Measurements from ENCODE around the gene SLC27A6. TPM values are rescaled to one million over a fixed set of nuclear protein-coding genes. Genes with fewer than 3 reads are reported as not detected.

SLC27A6 gene
- total and polyA plus RNA-seq, 7 donors: 0.08 to 0.44 (median 0.18) TPM; not detected in 1

- no peaks in the 10 kb centered on the region for H3K36me3 ChIP-seq (ENCODE audit: insufficient read depth in 1 of 2, low read depth in 1 of 2)
- 81 to 87% (median 84%) methylated on average over 9 of the region's 9 CpGs for WGBS, 3 donors
- no peak overlapping the region for H3K4me3 ChIP-seq
- DNase-seq (no peak), ATAC-seq (no peak)
- H3K9me3 ChIP-seq: no peaks in the 10 kb centered on the region
- H3K4me1 ChIP-seq: no peaks in the 10 kb centered on the region
- intact Hi-C loops (cut with DNase I): no loop called here
- no peak overlapping the region for H3K27ac ChIP-seq
- no peaks in the 10 kb centered on the region for H3K27me3 ChIP-seq (ENCODE audit: insufficient read depth in 3 of 3, low read length in 2 of 3)
- no peak for TF ChIP-seq CTCF (IDR thresholded peaks at IDR 0.05)
Measured at GRCh38 chr5:128973244-128973643, 8.0 kb downstream of the SLC27A6 start.

GRCh38 chr5:128974567-128974966 lies 9.3 kb downstream of the SLC27A6 start:
- no peak overlapping the region for H3K27ac ChIP-seq
- H3K4me1 ChIP-seq: no peaks in the 10 kb centered on the region
- H3K36me3 ChIP-seq (ENCODE audit: insufficient read depth in 1 of 2, low read depth in 1 of 2): no peaks in the 10 kb centered on the region
- ATAC-seq (no peak), DNase-seq (no peak)
- no peaks in the 10 kb centered on the region for H3K9me3 ChIP-seq
- no peak overlapping the region for H3K4me3 ChIP-seq
- WGBS, 3 donors: 33 to 64% (median 43%) methylated on average over 1 of the region's 1 CpG
- H3K27me3 ChIP-seq (ENCODE audit: insufficient read depth in 3 of 3, low read length in 2 of 3): no peaks in the 10 kb centered on the region
- intact Hi-C loops (cut with DNase I): no loop called here
- TF ChIP-seq CTCF (IDR thresholded peaks at IDR 0.05): no peak

- no peaks in the 10 kb centered on the region for H3K9me3 ChIP-seq
- H3K36me3 ChIP-seq (ENCODE audit: insufficient read depth in 1 of 2, low read depth in 1 of 2): no peaks in the 10 kb centered on the region
- DNase-seq: no peak
- no peak overlapping the region for H3K27ac ChIP-seq
- WGBS, 3 donors: 41 to 52% (median 47%) methylated on average over 1 of the region's 1 CpG
- no peaks in the 10 kb centered on the region for H3K4me1 ChIP-seq
- H3K4me3 ChIP-seq: no peak overlapping the region
- ATAC-seq: no peak
- no peaks in the 10 kb centered on the region for H3K27me3 ChIP-seq (ENCODE audit: insufficient read depth in 3 of 3, low read length in 2 of 3)
- TF ChIP-seq CTCF (IDR thresholded peaks at IDR 0.05): no peak
- intact Hi-C loops (cut with DNase I): no loop called here
Measured at GRCh38 chr5:128979761-128980160, 14.5 kb downstream of the SLC27A6 start.

GRCh38 chr5:128980917-128981316 lies 15.6 kb downstream of the SLC27A6 start:
- Histone ChIP-seq H3K27ac (no peak overlapping the region), H3K4me1 (no peaks in the 10 kb centered on the region), H3K9me3 (no peaks in the 10 kb centered on the region), H3K4me3 (no peak overlapping the region), H3K36me3 (ENCODE audit: insufficient read depth in 1 of 2, low read depth in 1 of 2) (no peaks in the 10 kb centered on the region), H3K27me3 (ENCODE audit: insufficient read depth in 3 of 3, low read length in 2 of 3) (no peaks in the 10 kb centered on the region)
- ATAC-seq (no peak), DNase-seq (no peak)
- WGBS, 3 donors: 71 to 81% (median 79%) methylated on average over 3 of the region's 3 CpGs
- TF ChIP-seq CTCF (IDR thresholded peaks at IDR 0.05): no peak
- intact Hi-C loops (cut with DNase I): no loop called here

DNA sequence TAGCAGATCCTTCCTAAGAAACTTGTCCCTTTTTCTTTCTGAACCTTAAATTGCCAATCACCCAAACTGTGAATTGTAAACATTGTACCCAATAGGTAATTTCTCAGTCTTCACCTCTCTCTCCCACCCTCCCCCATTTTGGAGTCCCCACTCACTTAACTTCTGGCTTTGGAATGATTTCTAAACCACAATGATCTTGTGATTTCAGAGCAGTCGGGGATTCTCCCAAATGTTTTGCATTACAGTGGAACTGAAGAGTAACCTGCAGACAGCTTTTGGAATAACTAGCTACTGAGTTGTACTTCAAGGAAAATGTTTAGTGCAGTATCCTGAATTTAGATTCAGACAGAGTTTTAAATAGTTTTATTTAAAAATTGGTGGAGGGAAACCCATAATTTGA lies 19.2 kb downstream of the SLC27A6 start:
- WGBS, 3 donors: 44 to 68% (median 52%) methylated on average over 1 of the region's 1 CpG
- no peaks in the 10 kb centered on the region for H3K9me3 ChIP-seq
- no peaks in the 10 kb centered on the region for H3K36me3 ChIP-seq (ENCODE audit: insufficient read depth in 1 of 2, low read depth in 1 of 2)
- no peaks in the 10 kb centered on the region for H3K27me3 ChIP-seq (ENCODE audit: insufficient read depth in 3 of 3, low read length in 2 of 3)
- ATAC-seq (no peak), DNase-seq (no peak)
- no peak for TF ChIP-seq CTCF (IDR thresholded peaks at IDR 0.05)
- H3K4me3 ChIP-seq: no peak overlapping the region
- no peak overlapping the region for H3K27ac ChIP-seq
- no peaks in the 10 kb centered on the region for H3K4me1 ChIP-seq
- intact Hi-C loops (cut with DNase I): no loop called here
